Activated T-cell treated with anti-CD3 and anti-CD28 coated beads for 48 hours (primary cell): Measurements from ENCODE around the gene SMIM45.
A peak's percentile ranks its signal among the peaks of the same experiment; 100 is the strongest.

Experiments
- DNase-seq: peaks from one replicate; pipeline ENCODE4 v3.0.0-alpha.2; 2020; ENCODE audit warnings: low read depth

The SMIM45 gene

DNA sequence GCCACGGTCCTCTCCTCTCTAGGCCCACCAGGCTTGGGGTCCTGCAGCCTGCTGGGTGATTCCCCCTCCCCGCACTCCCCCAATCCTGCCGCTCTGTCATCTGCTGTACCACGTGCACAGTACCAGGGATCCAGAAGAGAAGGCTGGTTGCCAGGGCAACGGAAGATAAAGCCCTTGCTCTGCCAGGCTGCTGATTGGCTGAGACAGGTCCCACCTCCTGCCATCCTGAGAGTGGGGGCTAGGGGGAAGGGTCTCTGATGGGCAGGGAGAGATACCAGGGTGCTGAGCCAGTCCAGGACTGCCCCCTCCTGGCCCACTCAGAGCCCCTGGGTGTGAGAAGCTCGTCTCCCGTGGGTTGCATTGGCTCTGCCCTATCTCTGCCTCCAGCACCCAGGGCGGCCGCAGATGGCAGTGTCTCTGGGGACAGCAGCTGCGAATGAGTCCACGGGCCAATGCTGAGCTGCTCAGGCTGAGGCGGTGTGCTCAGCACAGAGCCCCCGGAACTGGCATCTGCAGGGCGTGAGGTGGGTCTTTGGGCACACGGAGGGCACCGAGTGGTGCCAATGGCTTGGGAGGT, at the start of gene SMIM45:
SMIM45 (plus strand) TSS at position 253 of the 577 bp plus-strand sequence.
- no peak for DNase-seq

DNA sequence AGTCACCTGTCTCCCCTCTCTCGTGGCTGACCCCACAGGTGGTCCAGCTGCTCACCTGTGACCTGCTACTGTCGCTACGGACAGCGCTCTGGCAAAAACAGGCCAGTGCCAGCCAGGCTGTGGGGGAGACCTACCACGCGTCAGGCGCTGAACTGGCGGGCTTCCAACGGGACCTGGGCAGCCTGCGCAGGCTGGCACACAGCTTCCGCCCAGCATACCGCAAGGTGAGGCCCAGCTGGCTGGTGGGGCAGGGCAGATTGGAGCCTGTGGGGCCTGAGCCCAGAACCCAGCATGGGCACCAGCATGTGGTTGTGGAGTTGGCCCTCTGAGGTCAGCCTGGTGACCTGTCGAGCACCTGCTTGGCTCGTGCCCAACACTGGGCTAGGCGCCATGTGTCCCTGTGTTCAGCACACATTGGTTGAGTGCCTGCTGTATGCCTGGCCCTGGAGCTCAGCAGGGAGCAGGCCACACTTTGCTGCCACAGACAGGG, 49.0 kb upstream of the SMIM45 start:
- no peak for DNase-seq

DNA sequence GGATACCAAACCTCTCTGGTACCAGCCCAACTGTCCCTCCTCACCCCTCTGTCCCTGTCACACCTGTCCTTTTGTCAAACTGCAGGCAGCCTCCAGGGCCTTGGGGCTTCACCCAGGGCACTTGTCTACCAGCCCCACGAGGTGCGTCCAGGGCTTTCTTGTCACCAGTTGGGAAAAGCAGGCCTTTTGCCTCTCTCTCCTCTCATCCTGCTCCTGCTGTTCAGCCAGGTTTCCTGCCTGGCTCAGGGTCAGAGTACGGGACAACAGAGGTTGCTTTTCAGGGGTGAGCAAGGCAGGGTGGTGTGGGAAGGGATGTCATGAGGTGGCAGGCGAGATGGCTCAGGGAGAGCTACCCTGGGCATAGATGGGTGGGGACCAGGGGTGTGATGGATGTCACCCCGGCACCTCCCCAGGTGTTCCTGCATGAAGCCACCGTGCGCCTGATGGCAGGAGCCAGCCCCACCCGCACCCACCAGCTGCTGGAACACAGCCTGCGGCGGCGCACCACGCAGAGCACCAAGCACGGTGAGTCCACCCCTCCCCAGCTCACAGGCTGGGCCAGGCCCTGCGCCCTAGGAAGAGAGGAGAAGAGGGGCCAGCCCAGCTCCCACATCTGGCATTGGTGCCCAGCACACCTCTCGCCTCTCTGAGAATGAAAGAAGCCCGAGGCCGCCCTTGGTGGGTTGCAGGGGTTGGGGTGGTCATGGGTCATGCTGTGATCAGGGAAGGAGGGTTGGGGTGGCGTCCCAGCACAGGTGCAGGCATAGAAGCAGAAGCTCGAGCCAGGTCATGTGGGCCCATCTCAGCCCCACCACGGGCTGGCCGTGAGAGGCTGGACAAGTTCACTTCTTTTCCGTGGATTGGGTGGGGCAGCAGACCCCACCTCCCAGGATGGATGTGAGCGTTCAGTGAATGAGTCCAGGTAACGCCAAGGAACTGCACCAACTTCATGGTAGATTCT, 47.2 kb upstream of the SMIM45 start:
- no peak for DNase-seq

DNA sequence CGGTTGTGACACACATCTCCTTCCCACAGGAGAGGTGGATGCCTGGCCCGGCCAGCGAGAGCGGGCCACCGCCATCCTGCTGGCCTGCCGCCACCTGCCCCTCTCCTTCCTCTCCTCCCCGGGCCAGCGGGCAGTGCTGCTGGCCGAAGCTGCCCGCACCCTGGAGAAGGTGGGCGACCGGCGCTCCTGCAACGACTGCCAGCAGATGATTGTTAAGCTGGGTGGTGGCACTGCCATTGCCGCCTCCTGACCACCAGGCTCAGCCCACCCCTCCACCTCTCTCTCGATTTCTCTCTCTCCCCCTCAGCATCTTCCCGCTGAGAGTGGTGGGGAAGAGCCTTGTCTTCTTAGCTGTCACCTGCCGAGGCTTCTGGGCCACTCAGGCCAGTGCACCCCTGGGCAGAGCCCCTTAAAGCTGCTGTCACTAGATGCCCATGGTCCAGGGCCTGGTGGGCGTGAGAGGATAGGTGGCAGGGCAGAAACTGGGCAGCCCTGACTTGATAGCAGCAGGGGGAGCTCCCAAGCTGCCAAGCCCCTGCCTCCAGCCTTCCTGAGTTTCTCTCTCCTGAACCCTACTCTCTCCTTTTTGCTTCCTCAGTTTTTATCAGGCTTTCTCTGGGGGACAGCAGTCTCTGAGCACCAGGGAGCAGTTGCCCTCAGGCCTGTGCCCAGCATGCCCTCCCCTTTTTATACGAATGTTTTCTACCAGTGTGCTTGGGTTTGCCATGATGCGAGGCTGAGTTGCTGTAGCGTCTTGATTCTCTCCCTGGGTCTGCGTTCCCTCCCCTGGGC, 46.3 kb upstream of the SMIM45 start:
- DNase-seq, result no peak

DNA sequence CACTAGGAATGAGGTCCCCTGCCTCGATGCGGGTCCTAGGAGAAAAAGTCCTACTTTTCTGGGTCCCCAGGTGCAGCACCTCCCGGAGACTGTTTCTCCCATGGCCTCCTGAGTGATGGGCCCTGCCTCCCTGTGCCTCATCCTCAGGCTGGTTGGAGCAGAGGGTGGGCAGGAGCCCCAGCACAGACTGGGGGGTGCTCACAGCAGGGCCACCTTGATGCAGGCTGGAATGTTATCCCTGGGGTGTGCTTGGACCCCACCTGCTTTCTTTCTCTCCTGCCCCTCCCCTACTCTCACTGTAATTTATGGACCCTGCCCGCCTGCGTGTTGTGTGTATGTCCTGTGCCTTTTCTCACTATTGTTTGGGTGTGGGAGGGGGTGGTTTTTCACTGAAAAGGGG, 45.1 kb upstream of the SMIM45 start:
- no peak for DNase-seq

DNA sequence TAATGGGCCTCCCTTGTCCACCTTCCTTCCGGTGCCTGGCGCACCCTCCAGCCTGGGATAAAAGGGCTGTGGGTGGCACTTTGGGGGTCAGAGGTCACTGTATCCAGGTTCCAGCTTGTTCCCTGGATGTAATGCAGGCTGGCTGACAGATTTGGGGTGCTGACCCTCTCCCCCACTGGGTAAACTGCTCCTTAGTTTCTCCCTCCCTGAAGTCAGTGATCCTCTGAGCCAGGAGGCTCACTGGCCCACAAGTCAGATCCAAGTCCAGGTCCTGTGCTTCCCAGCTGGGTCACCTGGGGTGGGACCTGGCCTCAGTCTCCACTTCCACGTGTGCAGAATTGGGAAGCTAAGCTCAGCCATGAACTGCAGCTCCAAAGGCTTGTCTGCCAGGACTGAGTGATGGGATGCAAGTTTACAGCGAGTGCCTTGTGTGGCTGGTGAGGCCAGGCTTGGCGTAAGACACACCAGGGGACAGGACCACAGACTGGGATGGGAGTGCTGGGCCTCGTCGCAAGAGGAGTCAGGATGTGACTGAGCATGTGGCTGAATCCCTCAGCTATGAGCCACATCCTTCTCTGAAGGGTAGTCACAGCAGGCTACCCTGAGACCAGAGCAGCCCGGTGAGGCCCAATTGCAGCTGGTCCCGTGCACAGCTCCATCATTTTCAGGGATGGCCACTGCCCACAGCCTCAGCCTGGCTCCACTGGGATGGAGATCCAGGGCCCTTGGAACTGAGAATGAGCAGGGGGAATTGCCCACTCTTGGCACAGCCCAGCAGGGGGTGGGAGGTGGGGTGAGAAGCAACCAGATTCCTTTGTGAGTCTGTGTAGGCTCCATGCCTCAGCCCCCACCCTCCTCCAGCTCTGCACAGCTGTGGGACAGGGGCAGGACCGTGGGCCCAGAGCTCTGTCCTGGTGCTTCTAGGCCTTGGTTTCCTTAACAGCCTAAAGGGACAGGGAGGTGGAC, 44.2 kb upstream of the SMIM45 start:
- no peak for DNase-seq

DNA sequence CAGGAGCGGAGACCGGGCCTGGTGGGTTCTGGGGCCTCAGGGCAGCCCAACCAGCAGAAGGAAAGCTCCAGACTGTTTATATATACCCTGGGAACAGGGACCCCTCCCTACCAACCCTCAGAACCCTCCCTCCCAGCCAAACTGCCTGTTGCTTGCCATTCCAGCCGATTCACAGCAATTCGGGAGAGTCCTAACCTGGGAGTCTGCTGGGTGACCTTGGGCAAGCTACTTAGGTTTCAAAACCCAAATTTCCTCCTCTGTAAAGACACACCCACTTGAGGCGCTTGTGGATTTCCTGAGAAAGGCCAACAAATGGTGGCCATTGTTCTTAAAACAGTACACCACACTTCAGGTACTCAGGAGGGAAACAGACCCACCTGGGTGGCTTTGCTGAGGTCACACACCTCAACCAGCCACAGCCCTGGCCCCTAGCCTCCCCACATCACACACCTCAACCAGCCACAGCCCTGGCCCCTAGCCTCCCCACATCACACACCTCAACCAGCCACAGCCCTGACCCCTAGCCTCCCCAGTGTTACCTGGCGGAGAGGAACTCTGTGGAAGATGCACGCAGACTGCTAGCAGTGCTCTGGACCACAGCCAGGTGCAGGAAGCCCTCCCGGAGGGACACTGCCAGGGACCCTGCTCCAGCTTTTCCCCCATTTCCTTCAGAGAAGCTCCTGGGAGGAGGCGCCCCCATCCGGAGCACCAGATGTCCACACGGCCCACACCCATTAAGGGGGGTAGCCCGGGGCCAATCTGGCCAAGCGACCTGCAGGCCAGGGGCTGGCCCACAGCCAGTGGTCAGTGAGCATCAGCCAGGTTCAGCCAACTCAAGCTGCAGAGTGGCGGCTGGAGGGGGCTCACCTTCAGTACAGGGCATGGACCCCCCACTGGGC, 43.3 kb upstream of the SMIM45 start:
- no peak for DNase-seq

DNA sequence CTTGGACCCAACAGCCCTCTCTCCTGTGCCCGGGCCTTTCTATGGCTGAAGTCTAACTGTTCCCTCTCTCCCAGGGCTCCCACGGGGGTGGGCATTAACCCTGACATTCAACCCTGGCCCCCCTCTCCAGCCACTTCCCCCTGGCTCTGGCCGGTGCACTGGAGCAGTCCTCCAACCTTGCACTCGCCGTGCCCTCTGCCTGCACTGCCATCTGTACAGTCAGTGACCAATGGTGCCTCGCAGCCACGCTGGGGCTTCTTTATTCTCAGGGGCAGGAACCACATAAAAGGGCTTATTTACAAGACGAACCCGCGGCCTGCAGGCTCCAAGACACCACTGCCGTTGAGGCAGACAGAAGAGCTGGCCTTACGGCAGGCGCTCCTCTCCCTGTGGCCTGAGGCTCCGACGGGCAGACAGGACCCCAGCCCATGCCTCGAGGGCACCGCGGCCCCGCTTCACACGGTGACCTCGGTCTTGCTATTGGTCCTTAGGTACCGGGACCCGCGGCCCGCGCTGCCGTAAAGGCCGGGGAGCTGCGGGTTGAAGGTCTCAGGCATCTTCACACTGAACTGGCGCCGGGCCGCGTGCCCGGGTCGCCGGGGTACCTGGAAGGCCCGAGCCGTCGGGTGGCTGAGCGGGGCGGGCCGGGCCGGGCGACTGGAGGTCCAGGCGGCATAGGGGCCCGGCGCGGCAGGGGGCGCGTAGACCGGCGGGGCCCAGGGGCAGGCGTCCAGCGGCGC, 42.5 kb upstream of the SMIM45 start:
- DNase-seq, result no peak

DNA sequence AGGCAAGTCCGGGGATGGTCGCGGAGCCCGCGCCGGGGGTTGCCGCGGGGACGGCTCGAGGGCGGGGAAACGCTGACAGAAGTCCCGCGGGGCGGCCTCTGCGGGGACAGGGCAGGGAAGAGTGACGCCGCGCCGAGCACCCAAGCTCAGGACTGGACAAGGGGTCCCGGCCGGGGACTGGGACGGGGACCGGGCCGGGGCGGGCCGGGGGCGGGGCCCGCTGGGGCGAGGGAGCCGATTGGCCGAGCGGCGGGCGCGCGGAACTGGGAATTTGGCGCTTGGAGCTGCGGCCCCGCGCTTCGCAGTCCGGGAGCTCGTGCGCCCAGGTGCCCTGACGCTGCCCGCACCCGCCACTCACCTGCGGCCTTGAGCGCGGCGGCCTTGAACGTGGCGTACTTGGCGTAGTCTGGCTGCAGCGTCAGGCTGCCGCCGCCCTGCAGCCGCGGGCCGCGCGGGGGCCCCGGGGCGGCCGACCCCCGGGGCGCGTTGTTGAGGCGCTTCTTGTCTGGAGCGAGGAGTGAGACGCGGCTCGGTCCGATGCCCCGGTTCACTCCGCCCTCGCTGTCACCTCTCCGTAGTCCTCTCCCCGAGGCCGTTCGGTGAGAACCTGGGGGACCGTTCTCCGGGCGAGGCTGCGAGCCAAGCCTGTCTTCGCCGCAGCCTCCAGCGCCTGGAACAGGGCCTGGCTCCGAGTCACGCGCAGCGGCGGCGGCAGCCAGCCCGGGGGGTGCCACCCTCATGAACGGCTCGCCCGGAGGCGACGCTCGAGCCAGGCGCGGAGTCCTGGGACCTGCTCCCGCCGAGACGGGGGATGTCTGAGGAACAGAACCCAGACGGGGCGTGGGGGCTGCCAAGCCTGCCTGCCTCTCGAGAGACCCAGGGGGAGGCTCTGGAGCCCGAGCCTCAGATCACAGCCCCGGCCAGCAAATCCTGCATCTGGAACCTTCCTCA, 41.6 kb upstream of the SMIM45 start:
- DNase-seq, result no peak

DNA sequence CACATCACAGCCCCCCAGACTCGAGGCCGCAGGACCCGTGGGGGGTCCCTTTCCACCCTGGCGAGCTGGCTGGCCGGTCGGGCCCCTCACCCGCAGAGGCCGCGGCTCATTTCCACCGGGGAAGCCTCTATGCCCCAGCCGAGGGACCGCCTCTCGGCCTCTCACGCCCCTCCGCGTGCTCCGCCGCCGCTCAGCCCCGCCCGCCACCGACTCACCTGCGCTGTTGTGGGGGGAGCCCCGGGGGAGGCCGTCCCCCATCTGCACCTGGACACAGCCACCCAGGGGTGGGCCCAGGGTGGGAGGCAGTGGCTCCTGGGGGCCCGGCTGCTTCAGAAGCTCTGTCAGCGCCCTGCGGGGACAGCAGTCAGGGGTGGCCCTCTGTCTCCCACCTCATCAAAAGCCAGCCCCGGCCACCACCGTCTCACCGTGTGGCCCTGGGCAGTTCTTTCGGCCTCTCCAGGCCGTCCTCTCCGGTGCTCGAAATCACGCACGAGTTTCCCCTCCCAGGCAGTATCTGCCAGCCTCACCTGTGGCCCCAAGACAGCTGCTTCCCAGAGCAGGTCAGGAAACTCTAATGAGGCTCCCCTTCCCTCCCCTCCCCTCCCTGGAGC, 40.8 kb upstream of the SMIM45 start:
- no peak for DNase-seq

DNA sequence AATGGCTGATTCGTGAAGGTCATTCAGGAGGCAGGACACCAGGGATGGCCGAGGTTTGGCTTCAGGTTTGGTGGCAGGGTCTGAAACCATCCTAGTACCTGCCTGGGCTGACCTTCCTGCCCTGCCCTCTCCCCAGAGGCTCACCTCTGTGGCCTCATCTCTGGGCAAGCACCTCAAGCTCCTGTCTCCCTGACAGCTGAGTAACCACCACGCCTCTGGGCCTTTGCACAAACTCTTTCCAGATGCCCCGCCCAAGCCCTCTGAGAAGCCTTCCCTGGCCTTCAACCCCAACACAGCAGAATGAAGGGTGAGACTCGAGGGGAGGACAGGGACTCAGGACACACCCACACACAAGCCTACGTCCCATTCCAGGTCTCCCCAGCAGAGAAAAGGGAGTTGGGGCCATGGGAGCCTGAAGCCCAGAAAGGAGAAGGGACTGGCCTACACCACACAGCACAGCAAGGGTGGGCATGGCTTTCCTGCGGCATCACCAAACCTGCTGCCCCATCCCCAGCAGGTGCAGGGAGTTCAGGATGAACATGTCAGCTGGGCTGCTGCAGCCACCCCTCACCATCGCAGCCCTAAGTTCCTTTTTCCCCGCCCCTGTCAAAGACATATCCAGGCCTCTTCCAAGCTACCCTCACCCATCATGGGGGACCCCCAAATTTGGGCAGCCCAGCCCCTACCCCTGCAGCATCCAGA, 39.5 kb upstream of the SMIM45 start:
- DNase-seq, result no peak

DNA sequence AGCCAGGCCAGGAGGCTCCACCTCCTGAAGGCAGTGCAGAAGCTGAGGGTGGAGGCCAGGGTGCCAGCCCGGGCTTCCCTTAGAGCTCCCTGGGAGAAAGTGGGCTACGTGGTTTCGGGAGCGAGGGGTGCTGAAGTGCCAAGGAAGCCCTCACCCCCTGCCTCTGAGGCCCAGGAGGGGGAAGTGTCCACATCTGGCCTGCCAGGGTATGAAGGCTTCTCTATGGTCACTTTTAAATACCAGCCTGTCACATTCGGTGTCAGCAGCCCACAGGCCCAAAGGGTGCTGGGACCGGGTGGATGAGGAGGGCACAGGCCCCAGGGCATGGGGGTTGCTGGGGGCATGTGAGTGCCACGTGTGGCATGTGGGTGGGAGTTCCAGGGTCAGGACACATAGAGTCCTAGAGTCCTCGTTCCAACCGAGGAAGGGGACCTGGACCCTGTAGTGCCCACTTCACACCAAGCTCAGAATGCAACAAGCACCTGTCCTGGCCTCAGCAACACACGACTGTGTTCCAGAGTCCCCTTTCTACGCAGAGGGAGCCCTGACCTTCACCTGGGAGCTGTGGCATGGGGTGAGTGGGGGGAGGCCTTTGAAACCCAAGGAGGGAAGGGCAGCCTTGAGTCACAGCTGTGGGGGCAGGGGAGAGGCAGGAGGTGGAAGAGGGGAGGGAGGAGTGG, 38.8 kb upstream of the SMIM45 start:
- DNase-seq, result no peak

DNA sequence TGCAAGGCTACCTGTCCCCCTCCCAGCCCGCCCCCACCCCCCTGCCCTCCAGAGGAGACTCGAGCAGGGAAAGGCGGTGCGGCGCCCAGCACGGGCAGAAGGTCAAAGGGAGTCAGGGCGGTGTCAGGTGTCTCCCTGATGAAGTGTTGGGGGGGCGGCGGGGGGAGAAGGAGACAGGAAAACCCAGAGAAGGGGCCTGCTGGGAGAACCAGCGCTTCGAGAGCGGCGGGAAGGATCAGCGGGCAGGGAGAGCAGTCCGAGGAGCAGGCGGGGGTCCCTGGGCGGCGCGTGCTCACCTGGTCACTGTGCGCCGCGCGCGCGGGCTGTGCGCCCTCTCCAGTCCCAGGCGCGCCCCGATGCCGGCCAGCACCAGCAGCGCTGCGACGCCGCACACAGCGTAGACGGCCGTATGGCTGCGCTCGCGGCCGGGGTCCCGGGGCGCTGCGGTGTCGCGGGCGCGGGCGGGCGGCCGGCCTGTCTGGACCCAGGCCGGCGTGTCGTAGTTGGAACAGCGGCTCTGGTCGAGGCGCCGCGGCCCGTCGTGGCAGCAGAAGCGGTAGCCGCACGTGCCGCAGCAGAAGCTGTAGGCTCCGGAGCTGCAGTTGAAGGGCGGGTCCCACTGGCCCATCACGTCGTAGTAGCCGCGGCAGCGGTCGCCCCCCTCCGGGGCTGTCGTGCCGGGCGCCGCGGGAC, 38.0 kb upstream of the SMIM45 start:
- no peak for DNase-seq

DNA sequence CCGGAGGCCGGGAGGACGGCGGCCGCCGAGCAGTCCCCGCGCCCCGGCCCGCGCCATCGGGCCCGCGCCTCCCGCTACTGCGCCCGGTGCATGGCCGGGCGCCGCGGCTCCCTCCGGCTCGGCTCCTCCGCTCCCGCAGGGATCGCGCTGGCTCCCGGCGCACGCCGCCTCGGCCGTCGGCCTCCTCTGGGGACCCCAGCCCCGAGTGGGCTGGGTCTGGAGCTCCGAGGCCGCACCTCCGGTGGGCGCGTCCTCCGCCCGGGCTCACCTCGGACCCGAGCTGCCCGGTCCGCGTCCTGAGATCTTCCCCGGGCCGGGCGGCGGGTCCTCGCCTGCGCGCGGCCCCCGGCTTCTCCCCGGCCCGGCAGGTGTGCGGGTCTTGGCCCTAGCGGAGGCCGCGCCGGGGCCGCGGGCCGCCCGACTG, 37.3 kb upstream of the SMIM45 start:
- no peak for DNase-seq

DNA sequence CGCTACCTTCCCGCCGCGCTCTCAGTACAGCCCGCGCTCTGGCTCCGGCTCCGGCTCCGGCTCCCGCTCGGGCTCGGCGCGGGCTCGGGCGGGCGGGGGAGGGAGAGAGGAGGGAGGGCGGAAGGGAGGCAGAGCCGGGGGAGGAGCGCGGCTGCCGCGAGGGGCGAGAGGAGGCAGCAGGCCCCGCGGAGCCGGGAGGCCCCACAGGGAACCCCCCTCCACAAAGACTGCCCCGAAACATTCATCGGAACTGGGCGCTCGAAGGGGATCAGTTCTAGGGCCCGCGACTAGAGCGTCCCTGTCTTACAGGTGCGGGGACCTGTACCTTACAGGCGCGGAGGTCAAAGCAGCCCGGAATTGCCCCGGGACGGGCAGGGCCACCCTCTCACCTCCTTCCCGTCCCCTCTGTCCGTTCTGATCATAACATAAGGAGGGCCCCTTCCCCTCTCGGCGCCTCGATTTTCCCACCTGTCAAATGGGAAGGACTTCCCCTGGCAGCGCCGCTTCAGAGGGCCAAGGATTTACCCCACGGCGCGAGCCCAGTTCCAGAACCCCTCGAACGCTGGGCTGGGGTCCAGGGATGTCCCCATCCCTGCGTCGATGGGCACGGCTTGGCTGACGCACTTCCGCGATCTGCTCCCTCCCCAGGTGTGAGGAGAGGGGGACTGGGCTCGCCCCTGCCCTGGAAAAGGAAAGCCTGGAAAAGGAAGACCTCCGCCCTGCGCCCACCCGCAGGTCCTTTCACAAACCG, 36.7 kb upstream of the SMIM45 start, which contains the start of gene SHISA8:
SHISA8 (minus strand) TSS at position 40 of the 751 bp plus-strand sequence. CDS start 407 bp downstream, outside the sequence.
- DNase-seq, result peak; percentile 50
